Omental fat pad (tissue), 4 donors: ENCODE data around the gene DPP9. TPM values are rescaled to one million over a fixed set of nuclear protein-coding genes. Genes with fewer than 3 reads are reported as not detected.

ENCODE experiments used
- ATAC-seq: fragments of 150-250 bp; one replicate; pipeline ENCODE4 v1.9.1; 2016; ENCODE audit warnings: mild to moderate bottlenecking, moderate library complexity; ENCODE audit not compliant: low FRiP score
- DNase-seq: peaks from one replicate; pipeline ENCODE4 v3.0.0-alpha.2; 2019; ENCODE audit warnings: low spot score
- total RNA-seq, 4 donors: library from RNA; depleted of rRNA; stranded (reverse); fragments of >200 nt; gene quantifications; one replicate each; pipeline ENCODE4 v1.1.0, GENCODE V29; 2016
- TF ChIP-seq, protein P1 (sequence below), 3 donors: fragments of 450-650 bp; IDR thresholded peaks; one replicate each; pipeline ENCODE4 v1.5.1; 2016 to 2017; ENCODE audit warnings: antibody characterized with exemption in 3 of 3, mild to moderate bottlenecking in 3 of 3, moderate library complexity in 2 of 3

Gene DPP9
- total RNA-seq, 4 donors from 2014 or later = 25.3 to 42.9 (median 41.0) TPM

DNA sequence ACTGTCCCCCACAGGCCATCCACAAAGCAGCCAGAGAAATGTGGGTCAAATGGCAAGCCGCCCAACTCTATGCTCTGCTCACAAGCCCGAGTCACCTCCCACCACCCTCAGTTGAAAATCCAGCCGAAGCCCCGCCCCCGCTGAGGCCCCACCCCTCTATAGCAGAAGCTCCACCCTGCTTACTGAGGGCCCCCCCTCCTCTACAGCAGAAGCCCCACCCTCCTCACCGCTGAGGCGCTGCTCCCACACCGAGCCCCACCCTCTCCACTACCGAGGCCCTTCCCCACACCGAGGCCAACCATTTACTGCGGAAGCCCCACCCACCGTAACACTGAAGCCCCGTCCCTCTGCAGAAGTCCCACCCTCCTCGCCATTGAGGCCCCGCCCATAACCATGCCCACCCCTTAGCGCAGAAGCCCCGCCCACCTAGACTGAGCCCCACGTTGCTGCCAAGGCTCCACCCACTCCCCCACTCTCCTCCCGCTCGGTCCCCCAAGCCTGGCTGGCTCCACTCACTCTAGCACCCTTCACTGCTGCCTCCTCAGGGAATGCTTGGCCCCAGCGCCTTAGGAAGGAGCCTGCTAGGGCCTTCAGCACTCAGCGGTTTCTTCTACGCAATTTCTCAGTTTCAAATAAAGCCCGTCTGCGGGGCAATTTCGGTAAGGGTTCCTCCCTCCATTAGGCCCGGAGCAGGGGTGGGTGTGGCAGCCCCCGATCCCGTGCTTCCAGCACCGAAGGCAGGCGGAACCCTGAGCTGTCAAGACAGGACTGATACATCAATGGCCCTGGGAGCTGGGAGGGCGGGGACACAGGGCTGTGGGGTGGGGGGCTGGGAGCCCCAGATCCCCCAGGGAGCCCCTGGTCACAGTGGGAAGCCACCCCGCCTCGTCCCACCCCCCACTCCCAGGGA is 44.5 kb downstream of the DPP9 start:
- TF ChIP-seq, protein P1, sequence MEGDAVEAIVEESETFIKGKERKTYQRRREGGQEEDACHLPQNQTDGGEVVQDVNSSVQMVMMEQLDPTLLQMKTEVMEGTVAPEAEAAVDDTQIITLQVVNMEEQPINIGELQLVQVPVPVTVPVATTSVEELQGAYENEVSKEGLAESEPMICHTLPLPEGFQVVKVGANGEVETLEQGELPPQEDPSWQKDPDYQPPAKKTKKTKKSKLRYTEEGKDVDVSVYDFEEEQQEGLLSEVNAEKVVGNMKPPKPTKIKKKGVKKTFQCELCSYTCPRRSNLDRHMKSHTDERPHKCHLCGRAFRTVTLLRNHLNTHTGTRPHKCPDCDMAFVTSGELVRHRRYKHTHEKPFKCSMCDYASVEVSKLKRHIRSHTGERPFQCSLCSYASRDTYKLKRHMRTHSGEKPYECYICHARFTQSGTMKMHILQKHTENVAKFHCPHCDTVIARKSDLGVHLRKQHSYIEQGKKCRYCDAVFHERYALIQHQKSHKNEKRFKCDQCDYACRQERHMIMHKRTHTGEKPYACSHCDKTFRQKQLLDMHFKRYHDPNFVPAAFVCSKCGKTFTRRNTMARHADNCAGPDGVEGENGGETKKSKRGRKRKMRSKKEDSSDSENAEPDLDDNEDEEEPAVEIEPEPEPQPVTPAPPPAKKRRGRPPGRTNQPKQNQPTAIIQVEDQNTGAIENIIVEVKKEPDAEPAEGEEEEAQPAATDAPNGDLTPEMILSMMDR (IDR thresholded peaks at IDR 0.05) = no peak
- ATAC-seq (no peak), DNase-seq (no peak)

DNA sequence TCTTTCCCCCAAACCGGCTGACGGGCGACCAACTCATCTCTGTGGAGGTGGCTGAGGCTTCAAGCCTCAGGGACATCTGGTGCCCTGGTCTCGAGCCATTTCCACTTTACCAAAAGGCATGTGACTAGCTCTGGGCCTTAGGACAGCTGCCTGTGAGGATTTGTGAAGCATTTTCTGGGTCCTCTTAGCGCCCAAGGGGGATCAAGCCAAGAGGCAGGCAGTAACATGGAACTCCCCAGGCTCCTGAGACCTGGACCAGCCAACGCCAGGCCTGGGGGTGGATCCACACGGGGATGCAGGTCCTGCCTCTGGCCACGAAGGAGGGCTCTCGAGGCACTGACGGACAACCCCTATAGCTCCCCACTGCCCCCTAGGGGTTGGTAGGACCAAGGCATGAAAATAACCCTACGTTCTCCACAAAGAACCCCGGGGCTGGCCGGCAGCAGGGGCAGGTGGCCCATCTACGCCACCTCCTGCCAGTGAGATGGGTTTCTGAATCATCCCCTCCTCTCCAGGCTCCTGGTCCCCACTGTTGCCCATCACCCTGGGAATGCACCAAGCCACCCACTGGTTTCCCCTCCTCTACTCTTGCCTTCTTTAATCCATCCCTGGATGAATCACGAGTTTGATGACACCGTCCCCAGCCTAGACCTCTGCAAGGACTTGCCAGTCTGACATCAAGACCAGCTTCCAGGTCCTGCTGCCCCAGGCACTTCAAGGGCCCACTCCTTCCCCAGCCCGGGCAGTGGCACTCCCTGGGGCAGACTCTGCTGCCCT is 46.5 kb downstream of the DPP9 start:
- no peak for ATAC-seq
- no peak for DNase-seq
- TF ChIP-seq, protein P1 (IDR thresholded peaks at IDR 0.05) = no peak

DNA sequence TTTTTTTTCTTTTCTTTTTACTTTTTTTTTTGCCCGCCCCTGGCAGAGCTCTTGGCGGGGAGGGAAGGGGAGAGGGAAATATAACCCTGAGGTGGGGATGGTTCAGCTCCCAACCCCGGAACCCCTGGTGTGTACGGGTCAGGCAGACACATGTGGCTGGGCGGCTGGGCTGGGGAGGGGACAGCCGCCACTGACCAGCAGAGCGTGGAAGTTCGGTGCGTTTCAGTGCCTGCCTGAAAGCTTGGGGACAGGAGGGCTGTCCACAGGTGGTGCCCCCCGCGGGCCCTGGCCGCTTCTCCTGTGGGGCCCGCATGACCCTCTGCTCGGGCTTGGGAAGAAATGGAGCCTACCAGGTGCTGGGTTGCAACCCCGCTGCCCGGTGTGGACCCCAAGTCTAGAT is 48.3 kb downstream of the DPP9 start:
- no peak for DNase-seq

DNA sequence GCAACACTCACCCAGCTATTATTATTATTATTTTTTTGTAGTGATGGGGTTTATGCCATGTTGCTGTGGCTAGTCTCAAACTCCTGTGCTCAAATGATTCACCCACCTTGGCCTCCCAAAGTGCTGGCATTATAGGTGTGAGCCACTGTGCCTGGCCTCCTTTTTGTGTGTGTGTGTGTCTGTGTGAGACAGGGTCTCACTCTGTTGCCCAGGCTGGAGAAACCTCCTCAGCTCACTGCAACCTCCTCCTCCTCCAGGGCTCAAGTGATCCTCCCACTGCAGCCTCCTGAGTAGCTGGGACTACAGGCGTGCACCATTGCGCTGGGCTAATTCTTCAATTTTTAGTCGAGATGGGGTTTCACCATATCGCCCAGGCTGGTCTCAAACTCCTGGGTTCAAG is 49.9 kb downstream of the DPP9 start:
- DNase-seq = no peak
- TF ChIP-seq, protein P1 (IDR thresholded peaks at IDR 0.05) = no peak
- ATAC-seq = no peak

More for the DNA sequence above, 48.3 kb downstream of the DPP9 start:
- ATAC-seq = no peak
- TF ChIP-seq, protein P1 (IDR thresholded peaks at IDR 0.05) = no peak

DNA sequence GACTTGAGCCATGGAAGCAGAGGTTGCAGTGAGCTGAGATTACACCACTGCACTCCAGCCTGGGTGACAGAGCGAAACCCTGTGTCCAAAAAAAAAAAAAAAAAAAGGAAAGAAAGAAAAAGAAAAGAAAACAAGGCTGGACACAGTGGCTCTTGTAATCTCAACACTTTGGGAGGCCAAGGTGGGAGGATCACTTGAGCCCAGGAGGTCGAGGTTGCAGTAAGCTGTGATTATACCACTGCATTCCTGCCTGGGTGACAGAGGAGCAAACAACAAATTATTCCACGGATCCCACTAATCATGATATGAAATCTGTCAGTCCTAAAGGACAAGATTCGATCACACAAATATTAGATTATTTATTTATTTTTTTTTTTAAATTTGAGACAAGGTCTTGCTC is 50.4 kb downstream of the DPP9 start:
- ATAC-seq (no peak), DNase-seq (no peak)
- TF ChIP-seq, protein P1 (IDR thresholded peaks at IDR 0.05) = no peak

DNA sequence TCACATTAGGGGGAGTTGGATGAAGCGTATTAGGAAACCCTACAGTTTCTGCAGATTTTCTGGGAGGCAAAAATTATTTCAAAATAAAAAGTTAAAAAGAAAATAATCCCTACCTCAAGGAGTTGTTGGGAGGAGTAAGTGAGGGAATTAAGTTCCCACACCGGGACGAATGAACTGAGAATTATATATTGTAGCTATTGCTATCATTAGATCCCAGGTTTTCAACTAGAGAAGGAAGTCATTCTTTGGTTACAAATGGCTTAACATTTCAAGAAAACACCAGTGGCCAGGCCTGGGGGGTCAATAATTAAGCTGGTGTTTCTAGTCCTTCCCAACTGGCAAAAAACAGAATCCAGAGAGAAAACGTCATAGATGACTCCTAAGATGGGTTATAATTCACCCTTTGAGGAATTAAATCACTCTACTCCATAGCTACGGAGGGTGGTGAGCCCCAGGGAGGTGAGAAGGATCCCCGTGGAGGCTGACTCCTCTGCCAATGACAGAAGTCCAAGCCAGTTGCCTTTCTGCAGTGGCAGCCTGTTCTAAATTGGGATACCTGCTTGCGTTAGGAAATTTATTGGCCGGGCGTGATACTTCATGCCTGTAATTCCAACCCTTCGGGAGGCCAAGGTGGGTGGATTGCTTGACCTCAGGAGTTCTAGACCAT is 52.3 kb downstream of the DPP9 start:
- ATAC-seq (no peak), DNase-seq (no peak)
- TF ChIP-seq, protein P1 (IDR thresholded peaks at IDR 0.05) = no peak
